HG03045 (cell line): ENCODE results near the gene ADGRA3.

Experiments
- ATAC-seq: cut with Tn5 transposase; IDR thresholded peaks from one replicate; pipeline ENCODE4 v1.9.1; 2021; ENCODE audit warnings: mild to moderate bottlenecking, moderate library complexity; ENCODE audit not compliant: unreplicated experiment

ADGRA3 gene, protein sequence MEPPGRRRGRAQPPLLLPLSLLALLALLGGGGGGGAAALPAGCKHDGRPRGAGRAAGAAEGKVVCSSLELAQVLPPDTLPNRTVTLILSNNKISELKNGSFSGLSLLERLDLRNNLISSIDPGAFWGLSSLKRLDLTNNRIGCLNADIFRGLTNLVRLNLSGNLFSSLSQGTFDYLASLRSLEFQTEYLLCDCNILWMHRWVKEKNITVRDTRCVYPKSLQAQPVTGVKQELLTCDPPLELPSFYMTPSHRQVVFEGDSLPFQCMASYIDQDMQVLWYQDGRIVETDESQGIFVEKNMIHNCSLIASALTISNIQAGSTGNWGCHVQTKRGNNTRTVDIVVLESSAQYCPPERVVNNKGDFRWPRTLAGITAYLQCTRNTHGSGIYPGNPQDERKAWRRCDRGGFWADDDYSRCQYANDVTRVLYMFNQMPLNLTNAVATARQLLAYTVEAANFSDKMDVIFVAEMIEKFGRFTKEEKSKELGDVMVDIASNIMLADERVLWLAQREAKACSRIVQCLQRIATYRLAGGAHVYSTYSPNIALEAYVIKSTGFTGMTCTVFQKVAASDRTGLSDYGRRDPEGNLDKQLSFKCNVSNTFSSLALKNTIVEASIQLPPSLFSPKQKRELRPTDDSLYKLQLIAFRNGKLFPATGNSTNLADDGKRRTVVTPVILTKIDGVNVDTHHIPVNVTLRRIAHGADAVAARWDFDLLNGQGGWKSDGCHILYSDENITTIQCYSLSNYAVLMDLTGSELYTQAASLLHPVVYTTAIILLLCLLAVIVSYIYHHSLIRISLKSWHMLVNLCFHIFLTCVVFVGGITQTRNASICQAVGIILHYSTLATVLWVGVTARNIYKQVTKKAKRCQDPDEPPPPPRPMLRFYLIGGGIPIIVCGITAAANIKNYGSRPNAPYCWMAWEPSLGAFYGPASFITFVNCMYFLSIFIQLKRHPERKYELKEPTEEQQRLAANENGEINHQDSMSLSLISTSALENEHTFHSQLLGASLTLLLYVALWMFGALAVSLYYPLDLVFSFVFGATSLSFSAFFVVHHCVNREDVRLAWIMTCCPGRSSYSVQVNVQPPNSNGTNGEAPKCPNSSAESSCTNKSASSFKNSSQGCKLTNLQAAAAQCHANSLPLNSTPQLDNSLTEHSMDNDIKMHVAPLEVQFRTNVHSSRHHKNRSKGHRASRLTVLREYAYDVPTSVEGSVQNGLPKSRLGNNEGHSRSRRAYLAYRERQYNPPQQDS (N-terminal part only)

GRCh38 chr4:22515888-22516541 lies at the start of gene ADGRA3:
Gene ADGRA3 (minus strand): TSS chr4:22516066. CDS start chr4:22515784, 282 bp downstream.
- no peak for ATAC-seq

- no peak for ATAC-seq
Measured at GRCh38 chr4:22556495-22556894, 40.6 kb upstream of the ADGRA3 start.

GRCh38 chr4:22554670-22555069 lies 38.8 kb upstream of the ADGRA3 start:
- ATAC-seq = no peak

- no peak for ATAC-seq
Measured at GRCh38 chr4:22553560-22553959, 37.7 kb upstream of the ADGRA3 start.

DNA sequence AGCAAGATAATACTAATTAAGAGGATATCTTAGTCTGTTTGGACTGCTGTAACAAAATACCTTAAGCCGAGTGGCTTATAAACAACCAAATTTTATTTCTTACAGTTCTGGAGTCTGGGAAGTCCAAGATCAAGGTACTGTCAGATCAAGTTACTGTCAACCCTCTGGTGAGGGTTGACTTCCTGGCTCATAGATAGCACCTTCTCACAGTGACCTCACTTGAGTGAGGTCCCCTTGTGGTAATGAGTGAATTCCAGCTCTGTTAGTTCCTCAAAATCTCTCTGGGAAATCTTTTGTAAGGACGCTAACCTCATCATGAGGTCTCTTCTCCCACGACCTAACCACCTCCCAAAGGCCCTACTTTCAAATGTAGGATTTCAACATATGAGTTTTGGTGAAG lies 36.9 kb upstream of the ADGRA3 start:
- no peak for ATAC-seq

GRCh38 chr4:22551550-22551949 lies 35.7 kb upstream of the ADGRA3 start:
- ATAC-seq = no peak

DNA sequence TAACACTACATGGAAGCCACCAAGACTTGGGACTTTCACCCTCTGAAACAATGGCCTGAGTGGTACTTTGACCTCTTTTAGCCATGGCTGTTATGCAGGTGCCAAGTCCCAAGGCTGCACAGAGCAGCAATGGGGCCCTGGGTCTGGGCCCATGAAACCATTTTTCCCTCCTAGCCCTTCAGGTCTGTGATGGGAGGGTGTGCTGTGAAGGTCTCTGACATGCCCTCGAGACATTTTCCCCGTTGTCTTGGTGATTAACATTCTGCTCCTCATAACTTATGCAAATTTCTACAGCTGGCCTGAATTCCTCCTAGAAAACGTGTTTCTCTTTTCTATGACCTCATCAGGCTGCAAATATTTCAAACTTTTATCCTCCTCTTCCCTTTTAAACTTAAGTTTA lies 30.4 kb upstream of the ADGRA3 start:
- ATAC-seq = no peak

GRCh38 chr4:22539251-22539650 lies 23.4 kb upstream of the ADGRA3 start:
- ATAC-seq = no peak

DNA sequence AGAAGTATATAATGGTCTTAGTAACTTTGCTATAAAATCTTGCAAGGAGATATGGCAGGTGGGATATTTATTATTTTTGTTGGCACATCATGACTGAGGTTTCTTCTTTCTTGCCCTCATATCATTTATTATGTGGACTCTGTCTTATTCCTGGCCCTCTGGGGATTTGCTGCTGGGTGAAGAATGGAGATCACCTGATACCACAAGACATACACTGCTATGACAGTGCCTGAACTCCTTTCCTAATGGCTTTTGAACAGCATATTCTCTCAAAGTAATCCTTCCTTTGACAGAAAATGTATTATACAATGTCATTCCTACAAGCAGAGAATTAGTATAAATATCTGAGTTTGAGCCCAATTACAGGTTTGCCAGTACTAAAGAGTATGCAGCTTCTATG lies 22.0 kb upstream of the ADGRA3 start:
- no peak for ATAC-seq

- no peak for ATAC-seq
Measured at GRCh38 chr4:22534374-22534773, 18.5 kb upstream of the ADGRA3 start.

DNA sequence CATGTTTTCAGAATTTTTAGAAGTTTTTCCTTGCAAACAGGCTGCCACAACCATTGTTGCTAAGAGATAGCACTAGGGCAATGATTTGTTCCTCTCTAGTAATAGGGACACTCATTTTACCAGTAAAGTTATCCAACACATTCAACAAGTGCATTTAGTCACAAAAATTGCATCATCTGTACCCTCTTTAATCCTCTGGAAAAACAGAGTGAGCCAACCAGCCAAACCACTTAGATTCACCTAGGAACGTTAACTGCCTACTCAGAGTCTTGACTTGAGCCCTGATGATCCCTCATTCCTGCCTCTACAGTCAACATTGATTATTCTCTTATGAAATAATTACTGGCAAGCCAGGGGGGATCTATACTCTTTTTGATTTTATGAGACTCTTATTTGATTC lies 17.0 kb upstream of the ADGRA3 start:
- no peak for ATAC-seq

GRCh38 chr4:22532117-22532516 lies 16.3 kb upstream of the ADGRA3 start:
- no peak for ATAC-seq

GRCh38 chr4:22531311-22532019 lies 15.6 kb upstream of the ADGRA3 start:
- ATAC-seq = no peak

DNA sequence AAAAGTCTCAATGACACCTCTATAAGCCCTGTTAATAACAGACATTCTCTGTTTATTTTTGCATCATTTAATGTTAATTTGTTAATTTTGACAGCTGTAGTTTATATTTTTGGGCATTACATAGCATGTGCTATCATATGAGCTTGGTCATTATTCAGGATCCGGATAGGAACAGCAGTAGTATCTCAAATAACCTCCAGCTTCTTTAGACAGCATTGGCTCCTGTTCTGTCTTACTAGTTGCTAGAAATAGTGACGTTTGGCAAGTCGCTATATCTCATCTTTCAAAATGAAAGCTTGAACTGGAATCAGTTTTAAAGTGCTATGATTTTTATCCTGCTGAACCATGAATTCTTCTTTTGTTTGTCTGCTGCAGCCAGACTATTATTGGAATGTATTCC lies 9.0 kb upstream of the ADGRA3 start:
- no peak for ATAC-seq

- ATAC-seq = no peak
Measured at GRCh38 chr4:22522706-22523501, 7.0 kb upstream of the ADGRA3 start.

DNA sequence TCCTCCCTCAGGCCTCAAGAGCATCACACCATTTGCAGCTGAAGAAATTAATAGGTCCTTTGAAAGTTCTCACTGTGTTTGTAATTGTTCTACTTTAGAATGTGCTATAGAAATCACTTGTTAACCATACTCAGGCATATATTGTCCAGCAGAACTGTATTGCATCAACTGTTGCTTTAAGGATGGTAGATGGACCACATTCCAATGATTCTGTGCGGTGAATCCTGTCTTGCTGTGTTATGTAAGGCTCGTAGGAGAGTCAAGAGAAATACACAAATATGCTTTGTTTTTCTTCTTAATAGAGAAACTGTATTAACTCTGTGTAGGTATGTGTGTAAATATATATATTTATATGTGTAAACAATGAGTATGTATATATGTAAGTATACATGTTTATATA lies 6.3 kb upstream of the ADGRA3 start:
- ATAC-seq = no peak

DNA sequence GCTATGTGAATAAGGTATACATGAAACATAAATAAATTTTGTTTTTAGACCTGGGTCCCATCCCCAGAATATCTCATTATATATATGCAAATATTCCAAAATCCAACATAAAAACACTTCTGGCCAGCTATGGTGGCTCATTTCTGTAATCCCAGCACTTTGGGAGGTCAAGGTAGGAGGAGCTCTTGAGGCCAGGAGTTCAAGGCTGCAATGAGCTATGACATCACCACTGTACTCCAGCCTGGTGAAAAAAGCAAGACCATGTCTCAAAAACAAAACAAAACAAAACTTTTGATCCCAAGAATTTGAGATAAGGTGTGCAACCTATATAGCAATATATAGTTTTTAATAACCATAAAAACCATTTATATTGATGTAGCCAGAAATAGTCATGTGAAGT lies 5.4 kb upstream of the ADGRA3 start:
- no peak for ATAC-seq

DNA sequence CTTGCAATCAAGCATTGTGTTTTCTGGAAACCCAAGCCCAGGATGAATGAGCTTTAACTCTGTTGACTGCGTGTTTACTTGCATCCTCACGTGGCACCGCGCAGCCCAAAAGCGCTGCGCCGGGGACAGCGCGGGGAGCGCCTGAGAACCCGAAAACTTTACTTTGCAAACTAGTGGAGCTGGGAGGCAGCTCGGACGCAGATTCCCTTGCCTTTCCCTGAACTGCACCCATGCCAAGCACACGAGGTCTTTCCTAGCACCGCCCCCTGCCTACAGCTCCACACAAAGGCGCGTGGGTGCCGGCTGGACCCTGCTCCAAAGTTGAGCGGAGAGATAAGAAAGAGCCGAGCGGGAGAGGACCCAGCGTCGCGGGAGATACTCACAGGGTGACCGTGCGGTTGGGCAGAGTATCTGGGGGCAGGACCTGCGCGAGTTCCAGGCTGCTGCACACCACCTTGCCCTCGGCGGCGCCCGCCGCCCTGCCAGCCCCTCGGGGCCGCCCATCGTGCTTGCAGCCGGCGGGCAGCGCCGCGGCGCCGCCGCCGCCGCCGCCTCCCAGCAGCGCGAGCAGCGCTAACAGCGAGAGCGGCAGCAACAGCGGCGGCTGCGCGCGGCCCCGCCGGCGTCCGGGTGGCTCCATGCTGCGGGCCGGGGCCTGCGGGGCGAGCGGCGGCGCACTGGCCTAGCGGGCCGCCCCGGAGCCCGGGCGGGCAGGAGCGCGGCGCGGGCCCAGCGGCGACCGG lies 550 bp downstream of the ADGRA3 start:
- ATAC-seq = no peak

DNA sequence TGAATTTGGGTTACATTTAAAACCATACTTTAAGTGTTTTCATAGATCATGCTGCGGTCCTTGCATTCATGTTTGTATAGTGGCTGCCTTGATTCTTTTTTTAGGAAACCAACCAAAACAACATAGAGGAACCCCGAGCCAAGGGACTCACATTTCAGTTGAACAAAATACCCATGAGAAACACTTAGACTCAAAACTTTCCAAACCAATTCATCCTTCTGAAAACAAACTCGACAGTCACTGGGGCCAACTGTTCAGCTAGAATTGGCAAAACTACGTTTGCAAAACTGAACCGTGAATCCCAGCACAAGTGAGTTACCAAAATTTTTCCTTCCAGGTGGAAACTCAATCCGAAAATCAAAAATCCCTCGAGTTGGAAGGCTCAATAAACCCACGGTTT lies 1.4 kb downstream of the ADGRA3 start:
- ATAC-seq = no peak
